Glutamatergic neuron (in vitro differentiated cells): ENCODE data around the gene DYNC2I2. TPM values are rescaled to one million over a fixed set of nuclear protein-coding genes. Genes with fewer than 3 reads are reported as not detected.
A peak's percentile ranks its signal among the peaks of the same experiment; 100 is the strongest.
"Not testable (repeated sequence)": the region's sequence is repeated elsewhere in the genome, so short reads cannot be mapped to it uniquely, and the experiment has no call there.

Experiments used
- DNase-seq: peaks from one replicate; pipeline ENCODE4 v3.0.0; 2022
- H3K27ac Mint-ChIP-seq: one replicate; pipeline ENCODE4 v1.8.0; 2020; ENCODE audit warnings: mild to moderate bottlenecking, mixed read lengths, inconsistent platforms; ENCODE audit not compliant: unreplicated experiment
- H3K27me3 Mint-ChIP-seq: one replicate; pipeline ENCODE4 v1.8.0; 2020; ENCODE audit warnings: mild to moderate bottlenecking, moderate library complexity, mixed read lengths, inconsistent platforms; ENCODE audit not compliant: unreplicated experiment
- H3K36me3 Mint-ChIP-seq: one replicate; pipeline ENCODE4 v1.8.0; 2020; ENCODE audit warnings: mild to moderate bottlenecking, mixed read lengths, inconsistent platforms; ENCODE audit not compliant: unreplicated experiment
- H3K4me1 Mint-ChIP-seq: one replicate; pipeline ENCODE4 v1.8.0; 2020; ENCODE audit warnings: mild to moderate bottlenecking, low read depth, mixed read lengths, inconsistent platforms; ENCODE audit not compliant: unreplicated experiment
- H3K4me3 Mint-ChIP-seq: one replicate; pipeline ENCODE4 v1.8.0; 2020; ENCODE audit warnings: mild to moderate bottlenecking, mixed read lengths, inconsistent platforms; ENCODE audit not compliant: unreplicated experiment
- H3K9me3 Mint-ChIP-seq: one replicate; pipeline ENCODE4 v1.8.0; 2020; ENCODE audit warnings: mild to moderate bottlenecking, moderate library complexity, mixed read lengths, inconsistent platforms; ENCODE audit not compliant: unreplicated experiment
- CTCF ChIP-seq: fragments of 200-600 bp; sonication (generic); IDR thresholded peaks from one replicate; pipeline ENCODE4 v1.5.0; 2021; ENCODE audit not compliant: partially characterized antibody, unreplicated experiment
- total RNA-seq: library from RNA; stranded (reverse); fragmentation: NEBNext Ultra II Directional; extraction: Animal tissue kit (Norgen Biotek cat#: 25700); gene quantifications from one replicate; pipeline ENCODE4 v1.2.1, GENCODE V29; 2021; ENCODE audit not compliant: unreplicated experiment

Gene DYNC2I2
- total RNA-seq, 1 donor from 2014 or later = 15.0 TPM

GRCh38 chr9:128651798-128652197, 4.8 kb downstream of the DYNC2I2 start:
- no peaks in the 10 kb centered on the region for H3K4me1 Mint-ChIP-seq
- no peak for TF ChIP-seq CTCF
- H3K27ac Mint-ChIP-seq = no peak overlapping the region

GRCh38 chr9:128648206-128648605, 8.4 kb downstream of the DYNC2I2 start:
- not testable (repeated sequence) for H3K27me3 Mint-ChIP-seq, H3K4me1 Mint-ChIP-seq, H3K36me3 Mint-ChIP-seq, H3K27ac Mint-ChIP-seq, H3K9me3 Mint-ChIP-seq, H3K4me3 Mint-ChIP-seq
- DNase-seq = peak; percentile 46

More at GRCh38 chr9:128651798-128652197, 4.8 kb downstream of the DYNC2I2 start:
- H3K4me3 Mint-ChIP-seq = no peak overlapping the region
- H3K9me3 Mint-ChIP-seq = no peaks in the 10 kb centered on the region
- DNase-seq = no peak
- no peaks in the 10 kb centered on the region for H3K36me3 Mint-ChIP-seq
- peaks cover 5% of the 10 kb centered on the region for H3K27me3 Mint-ChIP-seq

GRCh38 chr9:128643519-128644300, 12.9 kb downstream of the DYNC2I2 start:
- no peak overlapping the region for H3K27ac Mint-ChIP-seq
- H3K27me3 Mint-ChIP-seq = peaks cover 2% of the 10 kb centered on the region
- peaks cover 4% of the 10 kb centered on the region for H3K9me3 Mint-ChIP-seq
- H3K36me3 Mint-ChIP-seq = no peaks in the 10 kb centered on the region
- H3K4me1 Mint-ChIP-seq = no peaks in the 10 kb centered on the region
- TF ChIP-seq CTCF = no peak
- H3K4me3 Mint-ChIP-seq = no peak overlapping the region
- no peak for DNase-seq

GRCh38 chr9:128642675-128643245, 13.9 kb downstream of the DYNC2I2 start:
- peaks cover 4% of the 10 kb centered on the region for H3K9me3 Mint-ChIP-seq
- peak overlapping the region; percentile 20 for H3K4me3 Mint-ChIP-seq
- H3K27ac Mint-ChIP-seq = no peak overlapping the region
- TF ChIP-seq CTCF = no peak
- H3K36me3 Mint-ChIP-seq = no peaks in the 10 kb centered on the region
- no peaks in the 10 kb centered on the region for H3K27me3 Mint-ChIP-seq
- no peak for DNase-seq
- no peaks in the 10 kb centered on the region for H3K4me1 Mint-ChIP-seq

- TF ChIP-seq CTCF = no peak
- H3K27me3 Mint-ChIP-seq = no peaks in the 10 kb centered on the region
- DNase-seq = no peak
- H3K27ac Mint-ChIP-seq = no peak overlapping the region
- no peaks in the 10 kb centered on the region for H3K4me1 Mint-ChIP-seq
- no peaks in the 10 kb centered on the region for H3K36me3 Mint-ChIP-seq
- peaks cover 4% of the 10 kb centered on the region for H3K9me3 Mint-ChIP-seq
- no peak overlapping the region for H3K4me3 Mint-ChIP-seq
Observed at GRCh38 chr9:128640603-128641002, 16.0 kb downstream of the DYNC2I2 start.
